ENCODE measurements around the gene ARHGAP8.
"Not testable (repeated sequence)": the region's sequence is repeated elsewhere in the genome, so short reads cannot be mapped to it uniquely, and the experiment has no call there.

The ARHGAP8 gene

GRCh38 chr22:44741929-44742328, 10.4 kb upstream of the ARHGAP8 start:
- DNase-seq: no peak

- no peak for DNase-seq
Measured at GRCh38 chr22:44743247-44743646, 9.1 kb upstream of the ARHGAP8 start.

- DNase-seq: no peak
Measured at GRCh38 chr22:44743804-44744211, 8.6 kb upstream of the ARHGAP8 start.

GRCh38 chr22:44745853-44746789, 6.3 kb upstream of the ARHGAP8 start:
- no peak for DNase-seq

- not testable (repeated sequence) for DNase-seq
Measured at GRCh38 chr22:44747784-44748127, 4.6 kb upstream of the ARHGAP8 start.

GRCh38 chr22:44748524-44748923, 3.9 kb upstream of the ARHGAP8 start:
- no peak for DNase-seq

GRCh38 chr22:44750481-44750880, 1.9 kb upstream of the ARHGAP8 start:
- no peak for DNase-seq

- DNase-seq: no peak
Measured at GRCh38 chr22:44753189-44754042, 1.0 kb downstream of the ARHGAP8 start.

- no peak for DNase-seq
Measured at GRCh38 chr22:44754998-44755397, 2.6 kb downstream of the ARHGAP8 start.

- no peak for DNase-seq
Measured at GRCh38 chr22:44755417-44755816, 3.0 kb downstream of the ARHGAP8 start.

GRCh38 chr22:44755956-44756361, 3.6 kb downstream of the ARHGAP8 start:
- DNase-seq: no peak

- no peak for DNase-seq
Measured at GRCh38 chr22:44758344-44758973, 6.1 kb downstream of the ARHGAP8 start.

- DNase-seq: no peak
Measured at GRCh38 chr22:44759001-44759400, 6.6 kb downstream of the ARHGAP8 start.

- no peak for DNase-seq
Measured at GRCh38 chr22:44759430-44760310, 7.3 kb downstream of the ARHGAP8 start.

GRCh38 chr22:44760476-44760875, 8.1 kb downstream of the ARHGAP8 start:
- no peak for DNase-seq

GRCh38 chr22:44761025-44761424, 8.7 kb downstream of the ARHGAP8 start:
- DNase-seq: no peak

GRCh38 chr22:44764373-44764772, 12.0 kb downstream of the ARHGAP8 start:
- DNase-seq: no peak

GRCh38 chr22:44764974-44765373, 12.6 kb downstream of the ARHGAP8 start:
- no peak for DNase-seq

GRCh38 chr22:44765571-44766285, 13.4 kb downstream of the ARHGAP8 start:
- no peak for DNase-seq

- DNase-seq: no peak
Measured at GRCh38 chr22:44773082-44773481, 20.7 kb downstream of the ARHGAP8 start.

GRCh38 chr22:44775862-44776261, 23.5 kb downstream of the ARHGAP8 start:
- DNase-seq: no peak
